ENCODE measurements around the gene COL15A1.

- TF ChIP-seq KLF12 (CRISPR knock-in tag; IDR thresholded peaks at IDR 0.05; ENCODE audit: borderline replicate concordance) (no peak), RBAK (CRISPR knock-in tag; IDR thresholded peaks at IDR 0.05) (no peak)
Measured at GRCh38 chr9:99019510-99020331, 76.0 kb downstream of the COL15A1 start.
